Hepatocyte (in vitro differentiated cells): ENCODE measurements around the gene MTG1. TPM values are rescaled to one million over a fixed set of nuclear protein-coding genes. Genes with fewer than 3 reads are reported as not detected.

Source experiments
- DNase-seq: peaks from one replicate; pipeline ENCODE4 v3.0.0-alpha.2; 2016; ENCODE audit warnings: low spot score
- H2AFZ ChIP-seq: fragments of 200-600 bp; sonication (generic); 2 replicates; pipeline ENCODE4 v1.6.0; 2016; ENCODE audit warnings: antibody characterized with exemption, mild to moderate bottlenecking
- H3K27ac ChIP-seq: fragments of 200-600 bp; sonication (generic); 2 replicates; pipeline ENCODE4 v1.5.1; 2016; ENCODE audit warnings: mild to moderate bottlenecking
- H3K27me3 ChIP-seq: fragments of 200-600 bp; sonication (generic); 2 replicates; pipeline ENCODE4 v1.6.1; 2016
- H3K36me3 ChIP-seq: fragments of 200-600 bp; sonication (generic); replicated peaks from 2 replicates; pipeline ENCODE4 v1.5.1; 2016; ENCODE audit warnings: low read depth; ENCODE audit not compliant: insufficient read depth
- H3K4me1 ChIP-seq: fragments of 200-600 bp; sonication (generic); 2 replicates; pipeline ENCODE4 v1.5.1; 2016; ENCODE audit warnings: mild to moderate bottlenecking, moderate library complexity; ENCODE audit not compliant: insufficient read depth
- H3K4me2 ChIP-seq: fragments of 200-600 bp; sonication (generic); 2 replicates; pipeline ENCODE4 v1.6.0; 2016
- H3K4me3 ChIP-seq: fragments of 200-600 bp; sonication (generic); 2 replicates; pipeline ENCODE4 v1.5.1; 2016; ENCODE audit warnings: mild to moderate bottlenecking
- H3K79me2 ChIP-seq: fragments of 200-600 bp; sonication (generic); 2 replicates; pipeline ENCODE4 v1.6.0; 2017; ENCODE audit warnings: mild to moderate bottlenecking
- H3K9me2 ChIP-seq: fragments of 200-600 bp; sonication (generic); replicated peaks from 2 replicates; pipeline ENCODE4 v1.6.0; 2017; ENCODE audit warnings: mild to moderate bottlenecking; ENCODE audit not compliant: insufficient read depth
- H3K9me3 ChIP-seq: fragments of 200-600 bp; sonication (generic); 2 replicates; pipeline ENCODE4 v1.5.1; 2016; ENCODE audit warnings: low read depth, mild to moderate bottlenecking
- H4K20me1 ChIP-seq: fragments of 200-600 bp; sonication (generic); 2 replicates; pipeline ENCODE4 v1.6.0; 2016; ENCODE audit warnings: mild to moderate bottlenecking; ENCODE audit not compliant: insufficient read depth, poor library complexity, severe bottlenecking
- CTCF ChIP-seq: fragments of 200-600 bp; sonication (generic); IDR thresholded peaks from 2 replicates; pipeline ENCODE4 v1.5.1; 2016; ENCODE audit warnings: antibody characterized with exemption, mild to moderate bottlenecking; ENCODE audit not compliant: poor library complexity
- EZH2 ChIP-seq: fragments of 200-600 bp; sonication (generic); IDR thresholded peaks from 2 replicates; pipeline ENCODE4 v1.6.1; 2016; ENCODE audit warnings: antibody characterized with exemption, mild to moderate bottlenecking, borderline replicate concordance
- EZH2phosphoT487 ChIP-seq: fragments of 200-600 bp; sonication (generic); IDR thresholded peaks from one replicate; pipeline ENCODE4 v1.6.1; 2018; ENCODE audit warnings: antibody characterized with exemption, mild to moderate bottlenecking, low read depth, moderate library complexity; ENCODE audit not compliant: unreplicated experiment, severe bottlenecking
- WGBS: methylation state at CpG from one replicate; pipeline ENCODE4 v1.1.6; 2016; ENCODE audit warnings: low lambda C conversion rate; ENCODE audit errors: missing lambda C conversion rate; 5-methylcytosine and 5-hydroxymethylcytosine counted together
- polyA plus RNA-seq: library from polyadenylated mRNA; unstranded; fragments of >200 nt; fragmentation: Nextera tagmentation; extraction: Ambion mirVana; gene quantifications from 2 replicates; pipeline ENCODE4 v1.2.1, GENCODE V29; 2016
- total RNA-seq: library from RNA; depleted of rRNA; stranded (reverse); fragments of >200 nt; gene quantifications from 2 replicates; pipeline ENCODE4 v1.2.3, GENCODE V29; 2014

MTG1 gene
- total and polyA plus RNA-seq, 2 experiments from 2014 or later, result 53.2 to 154 TPM

GRCh38 chr10:133370030-133370786, 23.7 kb upstream of the MTG1 start:
- H3K27ac ChIP-seq, result no peak overlapping the region
- H3K79me2 ChIP-seq, result peaks cover 9% of the 10 kb centered on the region
- H3K36me3 ChIP-seq, result no peaks in the 10 kb centered on the region
- no peaks in the 10 kb centered on the region for H3K27me3 ChIP-seq
- WGBS, result 93% methylated on average over 24 of the region's 24 CpGs
- H3K9me2 ChIP-seq, result no peaks in the 10 kb centered on the region
- no peak overlapping the region for H3K4me3 ChIP-seq
- H3K4me1 ChIP-seq, result no peaks in the 10 kb centered on the region
- H4K20me1 ChIP-seq, result no peaks in the 10 kb centered on the region
- H3K4me2 ChIP-seq, result no peak overlapping the region
- DNase-seq, result no peak
- no peak overlapping the region for H2AFZ ChIP-seq
- TF ChIP-seq EZH2 (no peak), EZH2phosphoT487 (no peak), CTCF (no peak)
- no peaks in the 10 kb centered on the region for H3K9me3 ChIP-seq

GRCh38 chr10:133372507-133372906, 21.4 kb upstream of the MTG1 start:
- H3K27me3 ChIP-seq, result no peaks in the 10 kb centered on the region
- DNase-seq, result no peak
- no peaks in the 10 kb centered on the region for H3K9me3 ChIP-seq
- no peaks in the 10 kb centered on the region for H3K36me3 ChIP-seq
- H3K27ac ChIP-seq, result no peak overlapping the region
- peaks cover 9% of the 10 kb centered on the region for H3K79me2 ChIP-seq
- H4K20me1 ChIP-seq, result no peaks in the 10 kb centered on the region
- 89% methylated on average over 8 of the region's 20 CpGs for WGBS
- no peak overlapping the region for H2AFZ ChIP-seq
- peak overlapping the region; percentile 90 for H3K4me2 ChIP-seq
- no peaks in the 10 kb centered on the region for H3K9me2 ChIP-seq
- H3K4me3 ChIP-seq, result no peak overlapping the region
- TF ChIP-seq EZH2 (no peak), EZH2phosphoT487 (no peak), CTCF (no peak)
- no peaks in the 10 kb centered on the region for H3K4me1 ChIP-seq

DNA sequence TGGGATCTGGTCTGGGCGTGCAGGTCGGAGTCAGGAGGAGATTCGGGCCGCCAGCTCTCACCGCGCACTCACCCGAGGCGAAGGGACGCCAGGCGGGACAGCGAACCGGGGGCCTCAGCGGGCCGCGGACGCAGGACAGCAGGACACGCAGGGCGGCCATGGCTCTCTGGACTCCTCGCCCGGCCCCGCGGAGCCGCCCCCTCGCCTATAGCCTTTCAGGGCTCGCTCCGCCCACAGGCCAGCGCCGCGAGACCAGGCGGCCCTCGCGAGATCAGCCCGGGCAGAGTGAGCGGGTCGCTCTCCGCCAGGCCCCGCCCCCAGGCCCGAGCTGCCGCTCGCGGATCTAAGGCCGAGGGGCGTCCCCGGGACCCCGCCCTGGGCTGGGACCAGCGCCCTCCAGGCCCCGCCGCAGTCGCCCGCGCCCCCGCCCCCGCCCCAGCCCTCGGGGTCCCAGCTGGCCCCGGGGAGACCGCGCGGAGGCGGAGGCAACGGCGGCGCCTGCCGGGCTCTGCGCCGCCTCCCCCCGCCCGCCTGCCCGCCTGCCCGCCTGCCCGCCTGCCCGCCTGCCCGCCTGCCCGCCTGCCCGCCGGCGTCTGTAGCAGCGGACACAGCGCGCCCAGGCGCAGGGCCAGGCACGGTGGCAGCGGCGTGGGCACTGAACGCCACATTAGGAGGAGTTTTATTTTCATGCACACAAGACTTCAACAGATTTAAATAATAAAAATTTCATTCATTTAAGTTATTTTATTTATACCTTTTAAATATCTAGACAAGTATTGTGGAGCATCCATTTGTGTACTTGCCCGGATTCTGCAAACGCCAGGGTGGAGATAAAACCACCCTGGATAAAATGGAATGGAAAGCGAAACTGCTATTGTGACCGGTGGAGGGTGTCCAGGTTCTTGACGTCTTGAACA, 20.5 kb upstream of the MTG1 start, which contains the start of gene ECHS1:
TSS of gene ECHS1 (minus strand) at position 181 of the 917 bp plus-strand sequence. CDS start at position 160, 21 bp downstream.
- no peak for TF ChIP-seq EZH2
- no peak for TF ChIP-seq CTCF
- TF ChIP-seq EZH2phosphoT487, result no peak
- Histone ChIP-seq H4K20me1 (no peaks in the 10 kb centered on the region), H3K4me3 (peak within 1 kb of the TSS; percentile 88), H3K27me3 (no peaks in the 10 kb centered on the region), H3K4me2 (peak within 1 kb of the TSS; percentile 90), H3K27ac (peak within 1 kb of the TSS; percentile 50), H3K4me1 (peaks cover 7% of the 10 kb centered on the region), H3K79me2 (peaks cover 9% of the 10 kb centered on the region), H2AFZ (peak within 1 kb of the TSS; percentile 27), H3K36me3 (no peaks in the 10 kb centered on the region), H3K9me3 (no peaks in the 10 kb centered on the region), H3K9me2 (no peaks in the 10 kb centered on the region)
- 8% methylated on average over 39 of the region's 89 CpGs for WGBS
- DNase-seq, result peak; percentile 98
